HL-60/S4 treated with phorbol 12-myristate 13-acetate at 8.2 ng/mL for 4 days and 3 days (cell line): ENCODE measurements around the gene SLC25A24.

ENCODE experiments used
- in situ Hi-C: fragments of 300-500 bp; cut with MboI; formaldehyde crosslinking; loops from 2 replicates; pipeline ENCODE4 v1.15.0; 2022; ENCODE audit warnings: low sequenced_read_pairs

Gene SLC25A24

GRCh38 chr1:108142258-108142657, 57.9 kb downstream of the SLC25A24 start:
- in situ Hi-C loops: loop anchor here (25.0 kb wide), 1 partner anchor 730 kb away; no protein-coding TSS in a partner anchor

- in situ Hi-C loops: loop anchor here (25.0 kb wide), 1 partner anchor 729 kb away; no protein-coding TSS in a partner anchor
Observed at GRCh38 chr1:108141621-108142020, 58.5 kb downstream of the SLC25A24 start.

GRCh38 chr1:108140936-108141335, 59.2 kb downstream of the SLC25A24 start:
- in situ Hi-C loops: loop anchor here (25.0 kb wide), 1 partner anchor 729 kb away; no protein-coding TSS in a partner anchor

- in situ Hi-C loops: loop anchor here (25.0 kb wide), 1 partner anchor 728 kb away; no protein-coding TSS in a partner anchor
Observed at GRCh38 chr1:108140177-108140576, 60.0 kb downstream of the SLC25A24 start.

- in situ Hi-C loops: loop anchor here (25.0 kb wide), 1 partner anchor 727 kb away; no protein-coding TSS in a partner anchor
Observed at GRCh38 chr1:108139555-108139954, 60.6 kb downstream of the SLC25A24 start.

- in situ Hi-C loops: loop anchor here (25.0 kb wide), 1 partner anchor 721 kb away; no protein-coding TSS in a partner anchor
Observed at GRCh38 chr1:108133148-108133547, 67.0 kb downstream of the SLC25A24 start.

GRCh38 chr1:108132367-108132766, 67.8 kb downstream of the SLC25A24 start:
- in situ Hi-C loops: loop anchor here (25.0 kb wide), 1 partner anchor 720 kb away; no protein-coding TSS in a partner anchor

GRCh38 chr1:108131281-108131680, 68.9 kb downstream of the SLC25A24 start:
- in situ Hi-C loops: loop anchor here (25.0 kb wide), 1 partner anchor 719 kb away; no protein-coding TSS in a partner anchor

GRCh38 chr1:108130794-108131193, 69.3 kb downstream of the SLC25A24 start:
- in situ Hi-C loops: loop anchor here (25.0 kb wide), 1 partner anchor 718 kb away; no protein-coding TSS in a partner anchor

GRCh38 chr1:108129999-108130398, 70.1 kb downstream of the SLC25A24 start:
- in situ Hi-C loops: loop anchor here (25.0 kb wide), 1 partner anchor 718 kb away; no protein-coding TSS in a partner anchor

GRCh38 chr1:108125312-108126138, 74.6 kb downstream of the SLC25A24 start:
- in situ Hi-C loops: loop anchor here (25.0 kb wide), 1 partner anchor 713 kb away; no protein-coding TSS in a partner anchor

- in situ Hi-C loops: loop anchor here (25.0 kb wide), 1 partner anchor 712 kb away; no protein-coding TSS in a partner anchor
Observed at GRCh38 chr1:108124622-108125311, 75.4 kb downstream of the SLC25A24 start.

GRCh38 chr1:108124023-108124422, 76.1 kb downstream of the SLC25A24 start:
- in situ Hi-C loops: no loop called here

GRCh38 chr1:108121358-108122143, 78.6 kb downstream of the SLC25A24 start:
- in situ Hi-C loops: no loop called here

GRCh38 chr1:108120163-108120562, 80.0 kb downstream of the SLC25A24 start:
- in situ Hi-C loops: no loop called here

- in situ Hi-C loops: loop anchor here (10.0 kb wide), 1 partner anchor 335 kb away; no protein-coding TSS in a partner anchor
Observed at GRCh38 chr1:108119500-108119899, 80.6 kb downstream of the SLC25A24 start.

- in situ Hi-C loops: loop anchor here (10.0 kb wide), 1 partner anchor 333 kb away; no protein-coding TSS in a partner anchor
Observed at GRCh38 chr1:108117945-108118902, 81.9 kb downstream of the SLC25A24 start.

- in situ Hi-C loops: loop anchor here (10.0 kb wide), 1 partner anchor 332 kb away; no protein-coding TSS in a partner anchor
Observed at GRCh38 chr1:108117237-108117636, 82.9 kb downstream of the SLC25A24 start.

- in situ Hi-C loops: loop anchor here (10.0 kb wide), 1 partner anchor 329 kb away; no protein-coding TSS in a partner anchor
Observed at GRCh38 chr1:108114033-108114599, 86.0 kb downstream of the SLC25A24 start.
